ENCODE data around the gene ZNF628.
A peak's percentile ranks its signal among the peaks of the same experiment; 100 is the strongest.
"Not testable (repeated sequence)": the region's sequence is repeated elsewhere in the genome, so short reads cannot be mapped to it uniquely, and the experiment has no call there.

Gene ZNF628

GRCh38 chr19:55476100-55476775 is at the start of gene ZNF628:
Gene ZNF628 (plus strand): TSS chr19:55476617. CDS start chr19:55479911, 3,294 bp downstream.
- peak; percentile 99 for DNase-seq

GRCh38 chr19:55431183-55431582 is 45.2 kb upstream of the ZNF628 start:
- no peak for DNase-seq

- no peak for DNase-seq
Measured at GRCh38 chr19:55432241-55432959, 44.0 kb upstream of the ZNF628 start.

- no peak for DNase-seq
Measured at GRCh38 chr19:55433292-55433691, 43.1 kb upstream of the ZNF628 start.

- no peak for DNase-seq
Measured at GRCh38 chr19:55434356-55434919, 42.0 kb upstream of the ZNF628 start.

- no peak for DNase-seq
Measured at GRCh38 chr19:55435020-55435419, 41.4 kb upstream of the ZNF628 start.

GRCh38 chr19:55436847-55437246 is 39.6 kb upstream of the ZNF628 start:
- no peak for DNase-seq

- DNase-seq, result peak; percentile 42
Measured at GRCh38 chr19:55437410-55437809, 39.0 kb upstream of the ZNF628 start.

GRCh38 chr19:55439052-55439451 is 37.4 kb upstream of the ZNF628 start:
- no peak for DNase-seq

GRCh38 chr19:55440411-55441105 is 35.9 kb upstream of the ZNF628 start:
- peak; percentile 37 for DNase-seq

- DNase-seq, result no peak
Measured at GRCh38 chr19:55441319-55441691, 35.1 kb upstream of the ZNF628 start.

- peak; percentile 50 for DNase-seq
Measured at GRCh38 chr19:55441692-55442321, 34.6 kb upstream of the ZNF628 start.

GRCh38 chr19:55442372-55442961 is 34.0 kb upstream of the ZNF628 start:
- no peak for DNase-seq

- DNase-seq, result no peak
Measured at GRCh38 chr19:55443045-55443823, 33.2 kb upstream of the ZNF628 start, which contains the start of gene SHISA7. Gene SHISA7 (minus strand): TSS chr19:55443300. CDS start chr19:55442863, 437 bp downstream.

- no peak for DNase-seq
Measured at GRCh38 chr19:55443824-55444480, 32.5 kb upstream of the ZNF628 start.

GRCh38 chr19:55444646-55445045 is 31.8 kb upstream of the ZNF628 start:
- DNase-seq, result no peak

GRCh38 chr19:55446060-55446459 is 30.4 kb upstream of the ZNF628 start:
- no peak for DNase-seq

GRCh38 chr19:55447421-55448174 is 28.8 kb upstream of the ZNF628 start:
- DNase-seq, result no peak

- not testable (repeated sequence) for DNase-seq
Measured at GRCh38 chr19:55448175-55448490, 28.3 kb upstream of the ZNF628 start.

GRCh38 chr19:55449469-55449868 is 26.9 kb upstream of the ZNF628 start:
- DNase-seq, result no peak

All from activated CD4-positive, alpha-beta T cell treated with anti-CD3 and anti-CD28 coated beads for 48 hours (primary cell).